SHP77 (cell line): ENCODE data around the gene U2AF1.
"Not testable (repeated sequence)": the region's sequence is repeated elsewhere in the genome, so short reads cannot be mapped to it uniquely, and the experiment has no call there.

Source experiments
- DNase-seq, 2 experiments: peaks; one replicate each; lab custom pipeline; 2025; lab: John Stamatoyannopoulos, UW

Gene U2AF1, protein sequence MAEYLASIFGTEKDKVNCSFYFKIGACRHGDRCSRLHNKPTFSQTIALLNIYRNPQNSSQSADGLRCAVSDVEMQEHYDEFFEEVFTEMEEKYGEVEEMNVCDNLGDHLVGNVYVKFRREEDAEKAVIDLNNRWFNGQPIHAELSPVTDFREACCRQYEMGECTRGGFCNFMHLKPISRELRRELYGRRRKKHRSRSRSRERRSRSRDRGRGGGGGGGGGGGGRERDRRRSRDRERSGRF

DNA sequence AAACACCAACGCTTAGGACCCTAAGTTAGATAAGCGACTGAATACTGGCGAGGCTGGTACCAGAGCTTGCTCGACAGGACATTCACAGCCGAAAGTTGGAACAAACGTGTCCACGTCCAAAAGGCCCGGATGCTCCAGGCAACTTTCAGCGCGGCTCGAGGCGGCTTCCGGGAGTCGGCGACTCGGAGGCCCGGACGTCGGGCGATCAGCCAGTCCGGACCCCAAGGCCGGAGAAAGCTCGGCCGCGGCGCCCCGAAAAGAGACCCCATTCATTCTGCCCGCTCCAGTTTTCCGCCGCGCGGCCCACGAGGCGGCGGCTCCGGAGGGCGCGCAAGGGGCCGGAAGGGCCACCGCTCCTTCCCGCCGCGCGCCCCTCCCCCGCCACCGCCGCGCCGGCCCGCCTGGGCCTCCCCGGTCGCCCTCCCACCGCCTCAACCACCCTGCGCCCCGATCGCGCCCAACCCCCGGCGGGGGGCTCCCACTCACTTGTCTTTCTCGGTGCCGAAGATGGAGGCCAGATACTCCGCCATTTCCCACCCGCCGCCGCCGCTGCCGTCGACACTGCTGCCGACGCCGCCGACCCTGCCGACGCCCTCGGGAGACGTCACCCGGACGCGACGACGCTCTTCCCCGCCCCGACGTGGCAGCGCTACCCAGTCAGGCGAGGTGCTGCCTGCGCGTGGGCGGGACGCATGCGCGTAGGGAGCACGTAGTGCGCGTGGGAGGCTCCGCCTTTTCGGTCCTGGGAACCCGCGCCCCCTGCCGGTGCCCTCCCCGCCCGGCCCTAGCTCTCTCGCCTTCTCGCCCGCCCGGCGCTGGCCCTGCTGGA is at the start of gene U2AF1:
Gene U2AF1 (minus strand): TSS at position 606 of the 829 bp plus-strand sequence. CDS start 76 bp downstream, at position 530.
- DNase-seq: not testable (repeated sequence)

DNA sequence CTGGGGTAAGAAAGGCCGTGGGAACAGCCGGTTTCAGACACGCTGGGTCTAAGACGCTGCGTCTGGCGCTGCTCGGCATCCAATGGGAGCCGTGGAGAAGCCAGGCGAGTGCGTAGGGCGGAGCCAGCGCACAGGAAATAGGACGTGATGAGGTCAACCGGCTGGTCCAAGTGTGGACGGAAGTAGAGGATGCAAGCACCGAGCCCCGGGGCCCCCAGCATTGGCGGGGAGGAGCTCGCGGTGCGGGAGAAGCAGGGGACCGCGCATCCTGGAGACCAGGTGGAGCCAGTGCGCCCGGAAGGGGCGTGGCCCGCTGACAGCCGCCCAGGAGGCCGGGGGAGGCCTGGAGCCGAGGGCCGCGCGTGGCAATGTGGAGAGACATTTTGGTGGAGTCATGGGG is 46.2 kb upstream of the U2AF1 start:
- not testable (repeated sequence) for DNase-seq

DNA sequence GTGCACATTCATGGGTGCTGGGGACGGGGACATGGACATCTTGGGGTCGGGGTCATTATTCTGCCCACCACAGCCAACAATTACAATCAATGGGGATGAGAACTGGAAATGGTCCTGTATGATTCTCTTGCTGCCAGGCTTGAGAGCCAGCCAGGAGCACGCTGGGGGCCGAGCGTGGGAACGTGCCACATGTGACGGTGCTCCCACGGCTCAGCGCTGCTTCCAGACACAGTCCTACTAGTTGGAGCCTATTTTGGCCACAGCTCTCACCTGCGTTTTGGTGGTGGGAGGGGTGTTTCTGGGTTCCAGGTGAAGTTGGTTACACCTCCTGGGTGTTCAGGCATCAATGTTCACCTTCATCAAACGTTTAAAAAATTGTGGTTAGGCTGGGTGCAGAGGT is 42.0 kb upstream of the U2AF1 start:
- DNase-seq: not testable (repeated sequence)

DNA sequence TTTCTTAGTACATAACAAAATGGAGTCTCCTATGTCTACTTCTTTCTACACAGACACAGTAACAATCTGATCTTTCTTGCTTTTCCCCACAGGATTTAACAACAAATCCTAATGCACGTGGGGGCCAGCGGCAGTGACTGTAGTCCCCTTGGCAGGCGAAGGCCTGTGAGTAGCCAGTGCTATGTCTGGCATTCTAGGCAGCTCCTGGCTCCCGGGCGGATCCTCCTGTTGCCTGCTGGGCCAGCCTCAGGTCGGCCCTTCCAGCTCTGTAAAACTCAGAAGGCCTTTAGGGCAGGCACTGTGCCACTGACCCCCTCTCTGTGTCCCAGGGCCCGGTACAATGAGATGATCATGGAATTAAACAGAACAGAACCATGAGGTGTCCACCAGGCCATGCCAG is 40.6 kb upstream of the U2AF1 start:
- not testable (repeated sequence) for DNase-seq

DNA sequence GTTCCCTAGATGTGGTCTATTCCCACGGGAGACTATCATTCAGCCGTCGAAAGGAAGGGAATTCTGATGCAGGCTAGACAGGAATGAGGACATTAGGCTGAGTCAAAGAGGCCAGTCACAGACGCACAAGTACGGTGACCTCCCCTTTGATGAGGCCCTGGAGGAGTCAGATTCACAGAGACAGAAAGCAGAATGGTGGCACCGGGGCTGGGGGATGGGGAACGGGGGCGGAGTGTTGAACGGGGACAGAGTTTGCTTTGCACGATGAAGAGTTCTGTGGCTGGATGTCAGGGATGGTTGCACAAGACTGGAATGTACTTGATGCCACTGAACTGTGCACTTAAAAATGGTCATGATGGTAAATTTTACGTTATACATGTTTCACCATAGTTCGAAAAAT is 39.3 kb upstream of the U2AF1 start:
- not testable (repeated sequence) for DNase-seq

DNA sequence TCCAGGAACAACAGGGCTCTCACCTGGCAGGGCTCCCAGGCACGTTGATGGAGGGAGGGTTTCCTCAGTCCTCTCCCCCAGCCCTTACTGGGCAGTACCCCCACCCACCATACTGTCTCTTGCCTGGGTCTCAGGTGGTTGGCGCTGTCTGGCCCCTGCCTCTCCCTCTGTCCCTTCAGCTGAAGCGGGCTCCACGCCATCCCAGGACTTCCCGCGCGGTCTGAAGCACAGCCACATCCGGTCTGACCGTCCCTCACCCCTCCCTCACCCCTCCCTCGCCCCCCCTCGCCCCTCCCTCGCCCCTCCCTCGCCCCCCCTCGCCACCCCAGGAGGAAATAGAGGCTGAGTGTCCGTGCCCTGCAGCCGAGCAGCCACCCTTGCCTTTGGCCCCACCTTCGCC is 34.0 kb upstream of the U2AF1 start:
- not testable (repeated sequence) for DNase-seq

DNA sequence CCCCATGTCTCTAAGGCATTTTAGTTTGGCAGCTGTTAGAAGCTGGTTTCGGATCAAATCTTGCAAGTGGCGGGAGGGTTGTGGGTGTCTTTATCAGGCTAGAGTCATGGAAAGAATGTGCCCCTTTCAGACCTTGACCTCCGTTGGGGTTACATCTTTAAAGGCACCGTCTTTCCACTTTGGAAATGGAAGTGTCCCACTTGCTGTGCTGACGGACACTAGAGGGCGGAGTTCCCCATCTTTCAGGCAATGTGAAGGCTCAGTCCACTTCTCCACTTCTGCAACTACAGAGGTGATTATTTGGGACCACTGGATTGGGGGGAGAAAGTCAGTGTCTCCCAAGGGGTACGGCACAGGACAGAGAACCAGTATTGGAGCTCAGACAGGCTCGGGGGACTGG is 31.6 kb upstream of the U2AF1 start:
- not testable (repeated sequence) for DNase-seq

DNA sequence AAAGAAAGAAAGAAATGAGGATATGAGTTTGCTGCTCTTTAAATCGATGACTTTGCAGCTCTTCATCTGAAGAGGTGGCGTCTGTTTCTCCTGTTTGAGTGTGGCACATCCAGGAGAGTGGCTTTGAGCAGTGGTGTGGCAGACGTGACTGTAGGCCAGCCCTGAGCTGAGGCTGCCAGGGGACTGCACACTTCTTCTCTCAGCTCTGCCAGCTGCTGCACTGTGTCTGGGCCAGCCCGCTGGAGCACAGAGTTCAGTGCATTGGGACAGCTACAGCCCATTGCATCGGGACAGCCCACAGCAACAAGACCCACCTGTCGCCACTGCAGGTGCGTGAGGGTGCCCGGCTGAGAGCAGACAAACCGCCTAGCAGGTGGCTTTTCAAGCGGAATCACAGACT is 27.1 kb upstream of the U2AF1 start:
- DNase-seq: not testable (repeated sequence)

DNA sequence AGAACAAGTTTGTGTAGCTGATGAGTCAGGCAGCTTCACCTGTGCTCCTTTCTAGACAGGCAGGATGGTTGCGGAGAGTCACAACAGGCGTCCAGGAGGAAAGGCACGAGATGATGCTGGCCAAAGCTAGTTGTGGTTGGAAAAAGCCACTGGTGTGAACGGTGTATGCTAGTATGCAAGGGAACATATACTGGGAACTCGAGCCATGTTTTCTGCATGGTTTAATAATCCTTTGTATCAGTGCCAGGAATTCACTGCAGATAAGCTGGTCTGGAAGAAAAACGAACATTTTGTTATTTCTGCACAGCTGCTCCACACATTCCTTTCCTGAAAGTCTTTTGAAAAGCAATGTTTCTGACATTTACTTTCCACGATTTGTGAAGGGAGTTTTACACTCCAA is 22.7 kb upstream of the U2AF1 start:
- DNase-seq: not testable (repeated sequence)

DNA sequence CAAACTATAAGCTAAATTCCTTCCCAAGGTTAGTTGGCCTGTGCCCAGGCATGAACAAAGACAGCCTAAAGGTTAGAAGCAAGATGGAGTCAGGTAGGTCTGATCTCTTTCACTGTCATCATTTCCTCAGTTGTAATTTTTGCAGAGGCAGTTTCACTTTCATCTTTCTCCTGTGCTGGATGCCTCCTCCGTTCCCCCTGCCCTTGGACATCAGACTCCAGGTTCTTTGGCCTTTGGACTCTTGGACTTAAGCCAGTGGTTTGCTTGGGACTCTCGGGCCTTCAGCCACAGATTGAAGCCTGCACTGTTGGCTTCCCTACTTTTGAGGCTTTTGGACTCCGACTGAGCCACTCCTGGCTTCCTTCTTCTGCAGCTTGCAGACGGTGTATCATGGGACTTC is 8.6 kb upstream of the U2AF1 start:
- not testable (repeated sequence) for DNase-seq

DNA sequence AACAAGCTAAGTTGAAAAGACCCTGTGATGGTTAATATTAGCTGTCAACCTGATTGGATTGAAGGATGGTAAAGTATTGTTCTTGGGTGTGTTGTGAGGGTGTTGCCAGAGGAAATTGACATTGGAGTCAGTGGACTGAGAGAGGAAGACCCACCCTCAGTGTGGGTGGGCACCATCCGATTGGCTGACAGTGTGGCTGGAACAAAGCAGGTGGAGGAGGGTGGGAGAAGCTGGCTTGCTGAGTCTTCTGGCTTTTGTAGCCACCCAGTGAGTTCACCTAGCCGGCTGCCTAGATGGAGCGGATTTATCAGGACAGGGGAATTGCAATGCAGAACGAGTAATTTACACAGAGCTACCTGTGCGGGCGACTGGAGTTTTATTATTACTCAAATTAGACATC is 7.1 kb upstream of the U2AF1 start:
- DNase-seq: not testable (repeated sequence)

DNA sequence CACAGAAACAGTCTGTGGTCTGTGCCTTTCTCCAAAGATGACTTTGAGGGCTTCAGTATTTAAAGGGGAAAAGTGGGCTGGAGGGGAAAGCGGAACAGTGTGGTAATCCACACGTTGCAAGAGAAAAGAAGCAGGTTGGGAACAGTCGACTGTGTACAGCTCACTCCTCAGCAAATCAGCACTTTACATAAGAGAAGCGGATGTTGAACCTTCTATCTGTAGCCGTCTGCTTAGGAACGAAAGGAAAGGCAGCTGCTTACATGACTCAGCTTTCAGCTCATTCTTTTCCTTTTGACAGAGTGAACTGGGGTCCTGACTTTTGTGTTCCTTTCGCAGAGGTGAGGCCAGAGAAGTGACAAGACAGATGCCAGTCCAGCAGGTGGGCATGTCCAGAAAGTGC is 1.6 kb upstream of the U2AF1 start:
- not testable (repeated sequence) for DNase-seq

DNA sequence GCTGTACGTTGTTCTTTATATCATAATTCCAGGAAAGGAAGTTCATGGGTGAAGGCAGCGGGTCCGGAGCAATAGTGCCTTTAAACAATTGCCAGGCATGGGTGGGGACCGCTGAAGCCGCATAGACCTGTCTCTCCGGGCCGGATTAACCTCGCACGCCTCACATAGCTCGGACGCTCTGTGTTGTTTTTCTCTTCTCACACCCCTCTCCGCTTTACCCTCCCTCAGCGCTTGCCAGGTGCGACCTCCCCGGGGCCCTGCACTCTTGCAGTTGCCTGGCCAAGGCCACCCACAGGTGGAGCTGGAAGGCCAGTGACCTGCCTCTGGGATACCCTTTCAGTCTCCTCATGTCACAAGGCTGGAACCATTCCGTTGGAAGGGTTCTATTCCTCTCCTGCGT is 807 bp upstream of the U2AF1 start:
- not testable (repeated sequence) for DNase-seq

DNA sequence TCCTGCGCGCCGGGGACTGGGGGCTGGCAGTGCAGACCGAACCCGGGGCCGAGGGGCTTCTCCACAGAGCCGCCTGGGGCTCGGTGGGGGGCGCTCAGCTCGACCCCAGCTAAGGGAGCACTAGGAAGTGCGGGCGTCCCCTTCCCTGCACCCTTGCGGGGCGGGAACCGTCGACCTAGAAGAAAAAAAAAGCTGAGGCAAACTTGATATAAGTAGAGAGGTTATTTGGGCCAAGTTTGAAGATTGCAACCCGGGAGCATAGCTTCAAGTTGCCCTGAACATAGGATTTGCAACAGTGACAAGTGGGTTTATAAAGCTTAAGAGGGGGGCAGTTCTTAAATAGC is 396 bp upstream of the U2AF1 start:
- DNase-seq: not testable (repeated sequence)

DNA sequence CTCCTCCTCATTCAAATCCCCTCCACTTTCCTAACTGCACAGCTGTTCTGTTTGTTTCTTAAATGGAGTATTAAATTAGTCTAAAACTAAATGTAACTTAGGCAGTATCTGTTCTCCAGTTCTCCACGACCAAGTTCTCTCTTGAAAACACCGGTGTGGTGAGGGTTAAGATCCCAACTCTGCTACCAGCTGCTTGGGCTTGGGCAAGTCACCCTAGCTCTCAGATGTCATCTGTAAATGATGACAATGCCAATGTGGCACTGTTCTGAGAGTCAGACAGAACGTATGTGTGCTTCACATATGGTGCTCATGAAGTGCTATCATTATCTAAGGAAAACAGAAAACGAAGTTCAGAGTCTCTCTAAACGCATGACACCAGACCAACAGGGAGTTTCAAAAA is 2.7 kb downstream of the U2AF1 start:
- DNase-seq: not testable (repeated sequence)

DNA sequence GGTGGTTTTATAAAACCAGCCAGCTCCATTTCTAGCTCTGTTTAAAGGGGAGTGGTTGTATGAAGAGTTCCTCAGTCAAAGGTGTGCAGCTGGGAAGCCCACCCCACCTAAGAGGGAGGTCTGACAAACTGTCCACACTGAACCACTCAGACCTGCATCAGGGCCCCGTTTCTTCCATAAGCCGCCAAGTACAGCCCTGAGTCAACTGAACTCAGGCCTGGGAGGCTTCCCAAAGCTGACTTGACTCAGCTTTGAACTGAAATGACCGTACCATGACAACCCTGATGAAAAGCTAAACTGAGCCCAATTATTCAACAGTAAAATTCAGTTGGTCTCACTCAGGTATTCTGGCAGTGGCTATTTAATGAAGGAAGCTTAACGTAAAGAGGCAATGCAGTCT is 5.1 kb downstream of the U2AF1 start:
- DNase-seq: not testable (repeated sequence)

DNA sequence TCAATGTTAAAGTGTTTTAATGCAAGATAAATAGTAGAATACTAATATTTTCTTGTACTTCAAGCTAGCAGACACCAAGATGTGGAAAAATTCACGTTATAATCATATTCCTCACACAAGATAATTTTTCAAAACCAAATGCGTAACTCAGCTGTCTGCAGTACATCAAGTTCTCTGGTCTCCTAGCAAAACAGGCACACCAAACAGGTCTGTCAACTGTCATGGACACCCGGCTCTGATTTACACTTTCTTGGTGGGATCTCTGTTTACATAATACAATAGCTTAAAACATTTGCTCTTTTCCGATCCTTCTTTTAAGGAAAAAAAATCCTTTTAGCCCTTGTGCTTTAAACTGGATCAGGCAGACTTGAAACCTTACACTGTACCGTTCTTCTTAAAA is 5.7 kb downstream of the U2AF1 start:
- DNase-seq: not testable (repeated sequence)

DNA sequence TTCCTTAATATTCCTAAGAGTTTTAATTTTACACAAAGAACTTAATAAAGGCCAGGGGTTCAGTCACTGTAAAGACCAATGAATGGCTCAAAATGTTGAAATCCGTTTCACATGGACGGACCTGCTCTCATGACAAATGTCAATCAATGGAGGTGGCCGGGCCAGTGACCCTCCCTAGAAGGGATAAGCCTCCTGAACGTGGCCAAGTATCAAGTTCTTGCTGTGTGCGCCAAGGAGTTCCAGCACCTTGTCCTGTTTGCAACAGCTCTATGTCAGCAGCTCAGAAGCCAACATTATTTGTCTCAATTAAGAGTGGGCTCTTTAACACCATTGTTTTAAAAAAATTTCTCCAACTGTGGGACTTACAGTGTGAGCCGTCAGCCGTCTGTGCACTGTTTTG is 6.4 kb downstream of the U2AF1 start:
- DNase-seq: not testable (repeated sequence)

DNA sequence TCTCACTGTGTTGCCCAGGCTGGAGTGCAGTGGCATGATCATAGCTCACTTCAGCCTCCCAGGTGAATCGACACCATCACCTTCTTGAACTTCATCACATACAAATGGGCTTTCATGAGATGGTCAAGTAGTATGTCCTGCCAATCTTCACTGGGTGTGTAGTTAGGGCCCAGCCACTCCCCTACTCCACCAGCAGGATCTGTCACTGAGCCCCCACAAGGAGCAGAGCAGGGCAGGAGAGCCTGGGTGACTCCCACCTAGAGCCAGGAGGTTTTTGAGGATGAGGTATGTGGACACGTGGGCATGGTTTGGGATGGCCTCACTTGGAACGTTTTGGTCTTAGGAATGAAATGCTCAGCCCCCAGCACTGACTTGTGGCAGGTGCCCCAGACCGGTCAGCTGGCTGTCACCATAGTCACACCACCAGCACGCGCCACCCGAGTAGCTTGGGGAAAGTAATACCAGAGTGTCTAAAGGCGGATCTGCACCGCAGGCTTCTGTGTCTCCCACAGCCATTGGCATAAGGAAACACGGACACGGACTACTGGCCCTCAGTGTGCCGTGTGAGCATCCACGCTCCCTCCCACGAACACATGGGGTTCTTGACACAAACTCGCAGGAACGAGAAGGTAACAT is 15.3 kb downstream of the U2AF1 start:
- DNase-seq: not testable (repeated sequence)

DNA sequence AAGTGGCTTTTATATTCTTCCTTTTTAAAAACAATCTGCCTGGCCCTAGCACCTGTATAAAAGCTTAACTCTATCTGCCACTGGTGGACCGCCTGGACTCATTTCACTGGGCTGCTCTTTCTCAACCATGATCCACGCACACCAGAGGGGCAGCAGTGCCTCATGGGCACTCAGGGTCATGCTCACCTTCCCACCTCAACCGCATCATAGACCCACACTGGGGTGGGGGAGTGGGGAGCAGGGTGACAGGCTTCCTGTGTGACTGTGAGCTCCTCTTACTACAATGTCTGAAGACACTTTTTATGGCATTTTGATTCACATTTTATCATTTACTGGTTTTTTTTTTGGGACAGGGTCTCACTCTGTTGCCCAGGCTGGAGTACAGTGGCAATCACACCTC is 16.4 kb downstream of the U2AF1 start:
- not testable (repeated sequence) for DNase-seq

DNA sequence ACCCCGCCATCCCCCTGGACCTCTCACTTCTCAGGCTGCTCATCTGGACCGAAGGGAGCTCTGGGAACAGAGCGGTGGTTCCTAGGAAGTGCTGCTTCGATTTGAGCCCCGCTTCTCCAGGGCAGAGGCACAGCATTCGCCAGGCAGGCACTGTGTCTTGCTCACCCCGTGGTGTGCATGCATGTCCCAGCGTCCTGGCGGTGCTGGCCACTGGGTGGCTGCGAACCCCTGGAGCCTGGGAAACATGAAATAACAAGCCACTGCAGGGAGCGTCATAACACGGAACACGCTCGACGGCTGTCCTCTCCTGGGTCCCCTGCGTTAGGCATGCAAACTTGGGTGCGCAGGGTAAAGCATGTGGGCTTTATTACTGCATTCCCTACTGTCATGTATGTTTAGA is 17.9 kb downstream of the U2AF1 start:
- not testable (repeated sequence) for DNase-seq

DNA sequence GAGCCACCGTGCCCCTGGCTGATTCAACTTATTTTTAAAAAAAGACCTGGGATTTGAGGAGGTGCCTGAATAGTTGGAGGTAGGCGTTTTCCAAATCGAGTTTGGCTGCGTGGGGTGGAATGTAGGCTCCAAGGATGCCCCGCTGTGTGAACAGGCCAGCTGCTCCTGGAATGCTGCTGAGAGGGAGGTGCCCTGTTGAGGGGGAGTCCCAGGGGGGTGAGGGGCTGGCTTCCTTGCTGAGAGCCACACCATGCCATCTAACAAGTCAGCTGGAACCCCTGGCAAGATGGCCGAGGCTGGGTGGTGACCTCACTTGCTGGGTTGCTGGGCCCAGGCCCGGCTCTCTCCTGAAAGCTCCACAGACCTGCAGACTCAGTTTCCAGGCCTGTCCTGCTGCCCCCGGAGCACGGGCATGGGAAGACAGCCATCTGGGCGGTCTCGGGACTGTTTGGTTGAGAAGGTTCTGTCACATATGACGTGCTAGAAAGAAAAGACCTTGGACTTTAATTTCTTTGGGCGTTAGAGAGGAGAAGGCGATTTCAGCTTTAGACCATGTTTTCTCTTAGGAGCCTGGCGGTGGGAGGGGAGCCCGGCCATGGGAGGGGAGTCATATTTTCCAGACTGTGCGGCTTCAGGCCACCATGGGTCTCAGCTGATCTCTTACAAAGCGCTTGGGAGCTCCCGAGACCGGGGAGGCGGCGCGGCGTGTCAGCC is 24.6 kb downstream of the U2AF1 start:
- DNase-seq: not testable (repeated sequence)
